Hepatocyte (in vitro differentiated cells): Measurements from ENCODE around the gene ALDH1A3. TPM values are rescaled to one million over a fixed set of nuclear protein-coding genes. Genes with fewer than 3 reads are reported as not detected.

Source experiments
- DNase-seq: peaks from one replicate; pipeline ENCODE4 v3.0.0-alpha.2; 2016; ENCODE audit warnings: low spot score
- H2AFZ ChIP-seq: fragments of 200-600 bp; sonication (generic); 2 replicates; pipeline ENCODE4 v1.6.0; 2016; ENCODE audit warnings: antibody characterized with exemption, mild to moderate bottlenecking
- H3K27ac ChIP-seq: fragments of 200-600 bp; sonication (generic); 2 replicates; pipeline ENCODE4 v1.5.1; 2016; ENCODE audit warnings: mild to moderate bottlenecking
- H3K27me3 ChIP-seq: fragments of 200-600 bp; sonication (generic); 2 replicates; pipeline ENCODE4 v1.6.1; 2016
- H3K36me3 ChIP-seq: fragments of 200-600 bp; sonication (generic); replicated peaks from 2 replicates; pipeline ENCODE4 v1.5.1; 2016; ENCODE audit warnings: low read depth; ENCODE audit not compliant: insufficient read depth
- H3K4me1 ChIP-seq: fragments of 200-600 bp; sonication (generic); 2 replicates; pipeline ENCODE4 v1.5.1; 2016; ENCODE audit warnings: mild to moderate bottlenecking, moderate library complexity; ENCODE audit not compliant: insufficient read depth
- H3K4me2 ChIP-seq: fragments of 200-600 bp; sonication (generic); 2 replicates; pipeline ENCODE4 v1.6.0; 2016
- H3K4me3 ChIP-seq: fragments of 200-600 bp; sonication (generic); 2 replicates; pipeline ENCODE4 v1.5.1; 2016; ENCODE audit warnings: mild to moderate bottlenecking
- H3K79me2 ChIP-seq: fragments of 200-600 bp; sonication (generic); 2 replicates; pipeline ENCODE4 v1.6.0; 2017; ENCODE audit warnings: mild to moderate bottlenecking
- H3K9me2 ChIP-seq: fragments of 200-600 bp; sonication (generic); replicated peaks from 2 replicates; pipeline ENCODE4 v1.6.0; 2017; ENCODE audit warnings: mild to moderate bottlenecking; ENCODE audit not compliant: insufficient read depth
- H3K9me3 ChIP-seq: fragments of 200-600 bp; sonication (generic); 2 replicates; pipeline ENCODE4 v1.5.1; 2016; ENCODE audit warnings: low read depth, mild to moderate bottlenecking
- H4K20me1 ChIP-seq: fragments of 200-600 bp; sonication (generic); 2 replicates; pipeline ENCODE4 v1.6.0; 2016; ENCODE audit warnings: mild to moderate bottlenecking; ENCODE audit not compliant: insufficient read depth, poor library complexity, severe bottlenecking
- EZH2 ChIP-seq: fragments of 200-600 bp; sonication (generic); IDR thresholded peaks from 2 replicates; pipeline ENCODE4 v1.6.1; 2016; ENCODE audit warnings: antibody characterized with exemption, mild to moderate bottlenecking, borderline replicate concordance
- EZH2phosphoT487 ChIP-seq: fragments of 200-600 bp; sonication (generic); IDR thresholded peaks from one replicate; pipeline ENCODE4 v1.6.1; 2018; ENCODE audit warnings: antibody characterized with exemption, mild to moderate bottlenecking, low read depth, moderate library complexity; ENCODE audit not compliant: unreplicated experiment, severe bottlenecking
- WGBS: methylation state at CpG from one replicate; pipeline ENCODE4 v1.1.6; 2016; ENCODE audit warnings: low lambda C conversion rate; ENCODE audit errors: missing lambda C conversion rate; 5-methylcytosine and 5-hydroxymethylcytosine counted together
- polyA plus RNA-seq: library from polyadenylated mRNA; unstranded; fragments of >200 nt; fragmentation: Nextera tagmentation; extraction: Ambion mirVana; gene quantifications from 2 replicates; pipeline ENCODE4 v1.2.1, GENCODE V29; 2016
- total RNA-seq: library from RNA; depleted of rRNA; stranded (reverse); fragments of >200 nt; gene quantifications from 2 replicates; pipeline ENCODE4 v1.2.3, GENCODE V29; 2014
- TF ChIP-seq, protein P1 (sequence below): fragments of 200-600 bp; sonication (generic); IDR thresholded peaks from 2 replicates; pipeline ENCODE4 v1.5.1; 2016; ENCODE audit warnings: antibody characterized with exemption, mild to moderate bottlenecking; ENCODE audit not compliant: poor library complexity

Gene ALDH1A3
- total and polyA plus RNA-seq, 2 experiments from 2014 or later = 6.8 to 20.5 TPM

DNA sequence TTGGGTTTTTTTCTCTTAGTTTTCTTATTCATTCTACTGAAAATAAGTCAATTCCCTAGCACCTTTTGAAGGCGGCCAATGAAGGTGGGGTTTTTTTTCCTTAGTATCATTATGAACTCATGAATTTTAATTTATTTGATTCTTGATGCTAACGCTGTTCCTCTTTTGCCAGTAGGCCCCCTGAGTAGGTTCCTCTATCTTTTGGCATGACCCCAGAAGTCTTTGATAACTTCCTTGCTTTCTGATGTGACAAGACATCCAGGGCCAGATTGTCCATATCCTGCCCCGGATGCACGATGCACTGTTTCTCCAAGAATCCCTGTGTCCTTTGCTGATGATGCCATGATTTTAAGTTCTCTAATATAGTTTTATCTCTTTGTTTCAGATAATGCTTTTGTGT lies 60.2 kb downstream of the ALDH1A3 start:
- no peak for TF ChIP-seq EZH2
- TF ChIP-seq, protein P1, sequence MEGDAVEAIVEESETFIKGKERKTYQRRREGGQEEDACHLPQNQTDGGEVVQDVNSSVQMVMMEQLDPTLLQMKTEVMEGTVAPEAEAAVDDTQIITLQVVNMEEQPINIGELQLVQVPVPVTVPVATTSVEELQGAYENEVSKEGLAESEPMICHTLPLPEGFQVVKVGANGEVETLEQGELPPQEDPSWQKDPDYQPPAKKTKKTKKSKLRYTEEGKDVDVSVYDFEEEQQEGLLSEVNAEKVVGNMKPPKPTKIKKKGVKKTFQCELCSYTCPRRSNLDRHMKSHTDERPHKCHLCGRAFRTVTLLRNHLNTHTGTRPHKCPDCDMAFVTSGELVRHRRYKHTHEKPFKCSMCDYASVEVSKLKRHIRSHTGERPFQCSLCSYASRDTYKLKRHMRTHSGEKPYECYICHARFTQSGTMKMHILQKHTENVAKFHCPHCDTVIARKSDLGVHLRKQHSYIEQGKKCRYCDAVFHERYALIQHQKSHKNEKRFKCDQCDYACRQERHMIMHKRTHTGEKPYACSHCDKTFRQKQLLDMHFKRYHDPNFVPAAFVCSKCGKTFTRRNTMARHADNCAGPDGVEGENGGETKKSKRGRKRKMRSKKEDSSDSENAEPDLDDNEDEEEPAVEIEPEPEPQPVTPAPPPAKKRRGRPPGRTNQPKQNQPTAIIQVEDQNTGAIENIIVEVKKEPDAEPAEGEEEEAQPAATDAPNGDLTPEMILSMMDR = no peak
- no peak for TF ChIP-seq EZH2phosphoT487
- WGBS = 99% methylated on average over 4 of the region's 4 CpGs
- Histone ChIP-seq H3K79me2 (no peaks in the 10 kb centered on the region), H3K9me3 (no peaks in the 10 kb centered on the region), H3K27ac (no peak overlapping the region), H3K27me3 (no peaks in the 10 kb centered on the region), H3K4me3 (no peak overlapping the region), H3K4me1 (no peaks in the 10 kb centered on the region), H3K4me2 (no peak overlapping the region), H3K36me3 (no peaks in the 10 kb centered on the region), H4K20me1 (no peaks in the 10 kb centered on the region), H3K9me2 (no peaks in the 10 kb centered on the region), H2AFZ (no peak overlapping the region)
- no peak for DNase-seq

- Histone ChIP-seq H3K9me2 (no peaks in the 10 kb centered on the region), H3K4me2 (no peak overlapping the region), H3K9me3 (no peaks in the 10 kb centered on the region), H3K4me3 (no peak overlapping the region), H2AFZ (no peak overlapping the region), H3K27ac (no peak overlapping the region), H3K27me3 (no peaks in the 10 kb centered on the region), H3K4me1 (no peaks in the 10 kb centered on the region), H4K20me1 (no peaks in the 10 kb centered on the region), H3K36me3 (no peaks in the 10 kb centered on the region), H3K79me2 (no peaks in the 10 kb centered on the region)
- TF ChIP-seq, protein P1 = no peak
- TF ChIP-seq EZH2phosphoT487 = no peak
- TF ChIP-seq EZH2 = no peak
- 56% methylated on average over 2 of the region's 2 CpGs for WGBS
- DNase-seq = no peak
Measured at GRCh38 chr15:100940767-100941379, 61.2 kb downstream of the ALDH1A3 start.

GRCh38 chr15:100941536-100941935 lies 61.9 kb downstream of the ALDH1A3 start:
- H3K4me1 ChIP-seq = no peaks in the 10 kb centered on the region
- H3K27me3 ChIP-seq = no peaks in the 10 kb centered on the region
- no peaks in the 10 kb centered on the region for H3K79me2 ChIP-seq
- H3K9me3 ChIP-seq = no peaks in the 10 kb centered on the region
- H4K20me1 ChIP-seq = no peaks in the 10 kb centered on the region
- no peaks in the 10 kb centered on the region for H3K36me3 ChIP-seq
- no peaks in the 10 kb centered on the region for H3K9me2 ChIP-seq
- no peak overlapping the region for H3K4me2 ChIP-seq
- no peak overlapping the region for H3K27ac ChIP-seq
- no peak overlapping the region for H2AFZ ChIP-seq
- TF ChIP-seq EZH2phosphoT487 (no peak), EZH2 (no peak)
- TF ChIP-seq, protein P1 = no peak
- WGBS = 89% methylated on average over 10 of the region's 10 CpGs
- no peak overlapping the region for H3K4me3 ChIP-seq
- no peak for DNase-seq
